HAP-1 (cell line): ENCODE data around the gene CSNK1G2.

Source experiments
- DNase-seq, 2 experiments: peaks; one replicate each; pipeline ENCODE4 v3.0.0-alpha.2; 2016 to 2020; ENCODE audit warnings: low spot score in 2 of 2
- H3K27me3 ChIP-seq: fragments of 250-450 bp; sonication (Bioruptor Pico); 2 replicates; pipeline ENCODE4 v1.5.1; 2020; ENCODE audit warnings: low read depth, mild to moderate bottlenecking, moderate library complexity
- H3K36me3 ChIP-seq: fragments of 250-450 bp; sonication (Bioruptor Pico); replicated peaks from 2 replicates; pipeline ENCODE4 v1.5.1; 2020; ENCODE audit warnings: mild to moderate bottlenecking
- H3K4me1 ChIP-seq: fragments of 250-450 bp; sonication (Bioruptor Pico); 2 replicates; pipeline ENCODE4 v1.5.1; 2020; ENCODE audit warnings: mild to moderate bottlenecking
- H3K4me3 ChIP-seq: fragments of 250-450 bp; sonication (Bioruptor Pico); 2 replicates; pipeline ENCODE4 v1.5.1; 2020; ENCODE audit warnings: mild to moderate bottlenecking, moderate library complexity
- H3K9me3 ChIP-seq: fragments of 250-450 bp; sonication (Bioruptor Pico); 2 replicates; pipeline ENCODE4 v1.5.1; 2020; ENCODE audit warnings: mild to moderate bottlenecking, moderate library complexity
- in situ Hi-C: fragments of 300-500 bp; cut with MboI; formaldehyde crosslinking; loops from 3 replicates; pipeline ENCODE4 v1.14.3; 2020; ENCODE audit warnings: low sequenced_read_pairs, inconsistent platforms, mixed read lengths

Gene CSNK1G2

GRCh38 chr19:1911098-1911497 lies 29.9 kb upstream of the CSNK1G2 start:
- Histone ChIP-seq H3K9me3 (no peaks in the 10 kb centered on the region), H3K27me3 (no peaks in the 10 kb centered on the region), H3K36me3 (peaks cover 16% of the 10 kb centered on the region)

GRCh38 chr19:1911995-1912394 lies 29.0 kb upstream of the CSNK1G2 start:
- in situ Hi-C loops, result no loop called here
- Histone ChIP-seq H3K36me3 (peaks cover 11% of the 10 kb centered on the region), H3K4me1 (no peaks in the 10 kb centered on the region), H3K27me3 (no peaks in the 10 kb centered on the region), H3K4me3 (no peak overlapping the region), H3K9me3 (no peaks in the 10 kb centered on the region)
- no peak for DNase-seq

More at GRCh38 chr19:1911098-1911497, 29.9 kb upstream of the CSNK1G2 start:
- Histone ChIP-seq H3K4me1 (no peaks in the 10 kb centered on the region; the same call in 1 of the 2 replicates), H3K4me3 (no peak overlapping the region)
- in situ Hi-C loops, result no loop called here
- DNase-seq, result no peak

GRCh38 chr19:1912760-1913505 lies 28.0 kb upstream of the CSNK1G2 start:
- Histone ChIP-seq H3K4me1 (no peaks in the 10 kb centered on the region), H3K4me3 (no peak overlapping the region), H3K27me3 (no peaks in the 10 kb centered on the region), H3K36me3 (peaks cover 19% of the 10 kb centered on the region), H3K9me3 (no peaks in the 10 kb centered on the region)
- no peak for DNase-seq
- in situ Hi-C loops, result no loop called here

- H3K4me3 ChIP-seq, result no peak overlapping the region
- peaks cover 26% of the 10 kb centered on the region for H3K36me3 ChIP-seq
- no peaks in the 10 kb centered on the region for H3K27me3 ChIP-seq
- in situ Hi-C loops, result no loop called here
- DNase-seq, result no peak
- H3K9me3 ChIP-seq, result no peaks in the 10 kb centered on the region
- no peaks in the 10 kb centered on the region for H3K4me1 ChIP-seq
Measured at GRCh38 chr19:1913781-1914577, 27.0 kb upstream of the CSNK1G2 start.

DNA sequence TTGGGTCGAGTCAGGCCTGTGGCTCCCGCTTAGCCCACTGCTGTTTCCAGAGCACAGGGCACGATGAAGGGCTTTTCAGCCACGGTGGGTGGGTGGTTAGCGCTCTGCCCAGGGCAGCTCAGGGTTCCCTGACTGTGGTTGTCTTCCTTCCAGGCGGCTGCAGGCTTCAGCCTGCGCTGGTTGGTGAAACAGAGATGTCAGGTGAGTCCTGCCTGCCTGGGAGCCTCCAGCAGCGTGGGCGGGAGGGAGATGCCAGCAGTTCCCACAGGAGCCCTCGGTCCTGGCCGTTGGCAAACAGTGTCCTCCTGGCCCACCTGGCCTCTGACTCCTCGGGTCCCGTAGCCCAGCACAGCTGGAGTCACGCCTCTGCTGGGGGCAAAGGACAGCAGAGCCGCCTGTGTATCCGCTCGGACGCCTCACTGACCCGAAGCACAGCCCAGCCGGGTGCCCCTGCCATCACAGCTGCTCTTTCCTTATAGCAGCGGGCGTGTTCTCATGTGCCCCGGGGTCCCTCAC lies 26.1 kb upstream of the CSNK1G2 start:
- Histone ChIP-seq H3K27me3 (no peaks in the 10 kb centered on the region), H3K36me3 (peaks cover 32% of the 10 kb centered on the region), H3K4me1 (no peaks in the 10 kb centered on the region), H3K9me3 (no peaks in the 10 kb centered on the region), H3K4me3 (no peak overlapping the region)
- DNase-seq, result no peak
- in situ Hi-C loops, result no loop called here

DNA sequence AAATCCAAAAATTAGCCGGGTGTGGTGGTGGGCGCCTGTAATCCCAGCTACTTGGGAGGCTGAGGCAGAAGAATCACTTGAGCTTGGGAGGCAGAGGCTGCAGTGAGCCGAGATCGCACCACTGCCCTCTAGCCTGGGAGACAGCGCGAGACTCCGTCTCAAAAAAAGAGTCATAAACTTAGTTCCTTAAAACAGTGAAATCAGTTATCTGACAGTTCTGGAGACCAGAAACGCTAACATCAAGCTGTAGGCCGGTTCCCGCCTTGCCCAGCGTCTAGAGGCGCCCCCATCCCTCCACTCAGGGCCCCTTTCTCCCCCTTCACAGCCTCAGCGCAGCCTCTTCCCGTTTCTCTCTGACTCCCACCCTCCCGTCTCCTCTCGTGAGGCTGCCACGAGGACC lies 23.8 kb upstream of the CSNK1G2 start:
- peaks cover 39% of the 10 kb centered on the region for H3K36me3 ChIP-seq
- in situ Hi-C loops, result no loop called here
- no peaks in the 10 kb centered on the region for H3K27me3 ChIP-seq
- DNase-seq, result no peak
- H3K4me3 ChIP-seq, result no peak overlapping the region
- H3K9me3 ChIP-seq, result no peaks in the 10 kb centered on the region
- H3K4me1 ChIP-seq, result no peaks in the 10 kb centered on the region

- H3K9me3 ChIP-seq, result no peaks in the 10 kb centered on the region
Measured at GRCh38 chr19:1917926-1918325, 23.0 kb upstream of the CSNK1G2 start.

DNA sequence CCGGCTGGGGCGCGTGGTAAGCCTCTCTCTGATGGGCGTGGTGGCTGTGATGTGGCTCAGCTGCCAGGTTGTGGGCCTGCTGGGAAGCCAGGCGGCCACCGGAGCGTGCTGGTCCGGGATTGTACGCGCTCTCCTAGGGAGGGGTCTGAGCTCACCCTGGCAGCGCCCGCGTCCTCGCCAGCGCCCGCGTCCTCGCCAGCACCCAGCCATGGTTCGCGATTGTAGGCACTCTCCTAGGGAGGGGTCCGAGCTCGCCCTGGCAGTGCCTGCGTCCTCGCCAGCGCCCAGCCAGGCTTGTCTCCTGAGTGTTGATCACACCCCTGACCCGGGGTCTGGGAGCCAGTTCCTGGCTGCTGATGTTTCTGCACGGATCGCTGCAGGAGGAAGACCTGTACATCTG lies 22.0 kb upstream of the CSNK1G2 start:
- Histone ChIP-seq H3K4me3 (no peak overlapping the region), H3K9me3 (no peaks in the 10 kb centered on the region), H3K4me1 (no peaks in the 10 kb centered on the region), H3K36me3 (peaks cover 35% of the 10 kb centered on the region), H3K27me3 (no peaks in the 10 kb centered on the region)
- DNase-seq, result no peak
- in situ Hi-C loops, result no loop called here

More at GRCh38 chr19:1917926-1918325, 23.0 kb upstream of the CSNK1G2 start:
- in situ Hi-C loops, result no loop called here
- peaks cover 36% of the 10 kb centered on the region for H3K36me3 ChIP-seq
- H3K4me1 ChIP-seq, result no peaks in the 10 kb centered on the region
- DNase-seq, result no peak
- no peaks in the 10 kb centered on the region for H3K27me3 ChIP-seq
- no peak overlapping the region for H3K4me3 ChIP-seq

- in situ Hi-C loops, result no loop called here
- Histone ChIP-seq H3K27me3 (no peaks in the 10 kb centered on the region), H3K36me3 (peaks cover 39% of the 10 kb centered on the region), H3K4me1 (no peaks in the 10 kb centered on the region), H3K4me3 (no peak overlapping the region), H3K9me3 (no peaks in the 10 kb centered on the region)
- DNase-seq, result no peak
Measured at GRCh38 chr19:1920644-1921043, 20.3 kb upstream of the CSNK1G2 start.

DNA sequence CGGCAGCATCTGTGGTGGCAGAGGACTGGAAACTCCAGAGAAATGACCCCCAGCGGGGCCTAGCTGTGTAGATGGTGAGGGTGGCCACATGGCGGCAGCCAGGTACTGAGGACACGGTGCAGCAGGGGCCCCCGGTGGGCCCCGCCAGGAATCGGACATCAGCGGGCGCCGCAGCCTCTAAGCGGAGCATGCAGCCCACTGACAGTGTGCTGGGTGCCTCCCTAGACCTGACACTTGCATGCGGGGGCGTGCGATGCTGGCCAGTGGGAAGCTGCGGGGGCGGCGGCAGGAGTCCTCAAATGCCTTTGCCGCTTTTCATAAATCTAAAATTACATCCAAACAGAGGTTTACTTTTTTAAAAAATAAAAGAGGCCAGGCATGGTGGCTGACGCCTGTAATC lies 19.6 kb upstream of the CSNK1G2 start:
- Histone ChIP-seq H3K27me3 (no peaks in the 10 kb centered on the region), H3K36me3 (peaks cover 39% of the 10 kb centered on the region), H3K4me1 (no peaks in the 10 kb centered on the region), H3K4me3 (no peak overlapping the region), H3K9me3 (no peaks in the 10 kb centered on the region)
- no peak for DNase-seq
- in situ Hi-C loops, result no loop called here

- H3K4me3 ChIP-seq, result no peak overlapping the region
- H3K4me1 ChIP-seq, result no peaks in the 10 kb centered on the region
- in situ Hi-C loops, result no loop called here
- peaks cover 39% of the 10 kb centered on the region for H3K36me3 ChIP-seq
- no peaks in the 10 kb centered on the region for H3K27me3 ChIP-seq
- no peaks in the 10 kb centered on the region for H3K9me3 ChIP-seq
- no peak for DNase-seq
Measured at GRCh38 chr19:1921825-1922224, 19.1 kb upstream of the CSNK1G2 start.

- Histone ChIP-seq H3K4me3 (no peak overlapping the region), H3K4me1 (no peaks in the 10 kb centered on the region), H3K9me3 (no peaks in the 10 kb centered on the region), H3K36me3 (peaks cover 33% of the 10 kb centered on the region), H3K27me3 (no peaks in the 10 kb centered on the region)
- DNase-seq, result no peak
- in situ Hi-C loops, result no loop called here
Measured at GRCh38 chr19:1922803-1923202, 18.2 kb upstream of the CSNK1G2 start.

DNA sequence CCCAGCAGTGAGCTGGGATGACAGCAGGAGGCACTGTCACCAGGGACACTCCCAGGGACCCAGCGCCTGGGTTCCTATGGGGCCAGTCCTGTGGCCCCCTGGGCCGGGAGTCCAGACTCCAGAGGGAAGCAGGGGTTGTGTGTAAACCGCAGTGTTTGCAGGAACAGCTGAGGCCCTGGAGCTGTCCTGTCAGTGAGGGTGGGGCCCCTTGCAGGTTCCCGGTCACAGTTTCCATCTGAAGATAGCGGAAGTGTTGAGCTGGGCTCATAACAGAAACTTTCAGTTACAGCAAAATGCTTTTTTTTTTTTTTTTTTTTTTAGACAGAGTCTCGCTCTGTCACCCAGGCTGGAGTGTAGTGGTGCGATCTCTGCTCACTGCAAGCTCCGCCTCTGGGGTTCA lies 17.7 kb upstream of the CSNK1G2 start:
- peaks cover 28% of the 10 kb centered on the region for H3K36me3 ChIP-seq
- in situ Hi-C loops, result no loop called here
- H3K27me3 ChIP-seq, result no peaks in the 10 kb centered on the region
- no peak for DNase-seq
- no peaks in the 10 kb centered on the region for H3K9me3 ChIP-seq
- no peaks in the 10 kb centered on the region for H3K4me1 ChIP-seq
- no peak overlapping the region for H3K4me3 ChIP-seq

DNA sequence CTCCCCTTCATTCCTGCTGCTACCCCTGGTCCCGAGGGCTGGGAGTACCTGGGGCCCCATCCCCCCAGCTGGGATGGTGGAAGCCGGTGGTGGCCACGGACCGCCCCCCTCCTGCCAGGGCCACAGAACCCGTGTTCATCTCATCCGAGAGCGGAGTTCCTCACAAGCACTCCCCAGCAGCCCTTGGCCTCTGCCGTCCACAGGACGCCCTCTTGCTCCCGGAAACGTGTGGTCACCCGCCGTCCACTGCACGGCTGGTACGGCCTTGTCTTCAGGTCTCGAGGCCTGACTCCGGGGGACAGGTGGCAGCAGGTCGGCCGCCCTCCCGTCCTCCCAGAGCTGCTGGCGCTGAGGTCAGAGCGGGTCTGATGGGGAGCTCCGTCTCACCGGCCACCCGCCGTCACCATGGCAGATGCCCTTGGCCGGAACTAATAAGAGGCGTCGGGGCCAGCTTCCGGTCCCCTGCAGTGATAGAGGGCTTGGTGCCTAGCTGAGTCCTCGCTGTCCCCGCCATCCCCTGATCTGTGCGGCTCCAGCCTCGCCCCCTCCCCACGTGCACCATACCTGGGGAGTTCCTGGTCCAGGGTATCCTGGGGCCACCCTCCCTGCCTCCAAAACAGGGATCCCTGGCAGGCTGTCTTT lies 16.5 kb upstream of the CSNK1G2 start:
- in situ Hi-C loops, result no loop called here
- Histone ChIP-seq H3K4me1 (no peaks in the 10 kb centered on the region), H3K9me3 (no peaks in the 10 kb centered on the region), H3K36me3 (peaks cover 22% of the 10 kb centered on the region), H3K27me3 (no peaks in the 10 kb centered on the region), H3K4me3 (no peak overlapping the region)
- no peak for DNase-seq
